ENCODE data around the gene ZBTB45. TPM values are rescaled to one million over a fixed set of nuclear protein-coding genes. Genes with fewer than 3 reads are reported as not detected.

ZBTB45 gene
- total and polyA plus RNA-seq, 2 donors (not counting 3 experiments of a cell fraction or from before 2014, with no cell fraction given) = 17.8 to 21.8 TPM

DNA sequence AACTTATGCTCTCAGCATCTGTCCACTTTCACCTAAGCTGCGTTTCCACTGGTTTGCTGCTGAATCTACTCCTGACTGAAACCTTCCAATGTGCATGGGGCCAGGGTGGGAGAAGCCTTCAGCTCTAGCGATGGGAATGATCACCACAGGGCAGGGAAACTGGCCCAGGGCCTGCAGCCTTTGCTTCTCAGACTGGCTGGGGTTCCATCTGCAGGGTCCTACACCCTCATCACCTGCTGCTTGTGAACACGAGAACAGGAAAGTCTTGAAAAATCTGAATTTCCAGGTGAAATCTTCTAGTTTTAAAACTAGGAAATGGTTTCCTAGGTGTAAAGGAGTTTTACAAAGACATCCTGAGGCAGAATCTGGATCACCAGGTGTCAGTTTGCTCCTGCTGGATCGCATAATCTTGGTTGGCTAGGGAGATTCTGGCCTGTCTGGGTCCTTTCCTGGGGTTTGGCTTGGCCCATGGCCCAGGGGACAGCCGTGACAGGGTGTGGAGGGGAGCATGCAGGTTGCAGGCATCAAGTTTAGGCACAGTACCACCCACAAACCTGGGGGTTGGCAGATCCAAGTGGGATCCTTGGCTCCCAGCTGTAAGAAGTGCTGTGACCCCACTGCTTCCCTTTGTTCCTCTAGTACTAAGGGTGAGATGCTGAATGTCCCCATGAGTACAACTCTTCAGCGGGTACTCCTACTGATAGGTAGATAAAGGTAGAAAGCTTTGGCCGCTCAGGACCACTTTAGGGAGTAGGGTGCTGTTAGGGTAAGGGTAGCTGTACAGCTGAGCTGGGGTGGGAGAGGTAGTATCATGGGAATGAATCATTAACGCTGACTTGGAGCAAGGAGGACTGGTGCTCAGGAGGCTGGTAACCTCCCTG lies 40.6 kb upstream of the ZBTB45 start:
- Histone ChIP-seq H3K4me1 (ENCODE audit: control insufficient read depth, extremely low read depth, insufficient read depth, low read length) (peaks cover 38% of the 10 kb centered on the region), H3K79me2 (ENCODE audit: control insufficient read depth, insufficient read depth, low read length) (peaks cover 23% of the 10 kb centered on the region), H3K9me1 (replicated peaks; ENCODE audit: control insufficient read depth, extremely low read depth, insufficient read depth, low read length) (no peaks in the 10 kb centered on the region), H3K4me2 (ENCODE audit: insufficient read depth, low read length) (peak overlapping the region; percentile 70), H3K9me3 (replicated peaks; ENCODE audit: control insufficient read depth, insufficient read depth, low read length) (no peaks in the 10 kb centered on the region), H3K36me3 (ENCODE audit: control insufficient read depth in 2 of 2, extremely low read depth in 1 of 2, insufficient read depth in 2 of 2, low read length in 2 of 2) (peaks cover 5 to 10% of the 10 kb centered on the region in 2 experiments), H3K9ac (replicated peaks; ENCODE audit: extremely low read depth, insufficient read depth, low read length) (no peak overlapping the region), H3K27ac (ENCODE audit: insufficient read depth, low read depth, low read length) (peak overlapping the region; percentile 83), H4K20me1 (replicated peaks; ENCODE audit: control insufficient read depth, extremely low read depth, insufficient read depth, low read length) (no peaks in the 10 kb centered on the region), H2AFZ (ENCODE audit: low read depth, low read length) (no peak overlapping the region), H3K27me3 (ENCODE audit: control insufficient read depth in 2 of 2, insufficient read depth in 2 of 2, low read length in 2 of 2) (peaks cover 11 to 22% of the 10 kb centered on the region in 2 experiments), H3K4me3 (replicated peaks in 1 of 3; ENCODE audit: insufficient read depth in 1 of 3, low read depth in 1 of 3, low read length in 3 of 3) (peak overlapping the region in 2 of 3 experiments; percentile 57 to 63)
- no TSS peak for BruUV-seq (replicated peaks)
- intact Hi-C loops (cut with micrococcal nuclease) = no loop called here
- no peak for FAIRE-seq
- CTCF ChIA-PET = interaction anchor here (0.7 to 2.2 kb wide), 5 partner anchors 21 to 46 kb away, joined by 3 to 13 read pairs (median 7); partner anchors contain the start of gene ZBTB45
- TF ChIP-seq, protein P1, sequence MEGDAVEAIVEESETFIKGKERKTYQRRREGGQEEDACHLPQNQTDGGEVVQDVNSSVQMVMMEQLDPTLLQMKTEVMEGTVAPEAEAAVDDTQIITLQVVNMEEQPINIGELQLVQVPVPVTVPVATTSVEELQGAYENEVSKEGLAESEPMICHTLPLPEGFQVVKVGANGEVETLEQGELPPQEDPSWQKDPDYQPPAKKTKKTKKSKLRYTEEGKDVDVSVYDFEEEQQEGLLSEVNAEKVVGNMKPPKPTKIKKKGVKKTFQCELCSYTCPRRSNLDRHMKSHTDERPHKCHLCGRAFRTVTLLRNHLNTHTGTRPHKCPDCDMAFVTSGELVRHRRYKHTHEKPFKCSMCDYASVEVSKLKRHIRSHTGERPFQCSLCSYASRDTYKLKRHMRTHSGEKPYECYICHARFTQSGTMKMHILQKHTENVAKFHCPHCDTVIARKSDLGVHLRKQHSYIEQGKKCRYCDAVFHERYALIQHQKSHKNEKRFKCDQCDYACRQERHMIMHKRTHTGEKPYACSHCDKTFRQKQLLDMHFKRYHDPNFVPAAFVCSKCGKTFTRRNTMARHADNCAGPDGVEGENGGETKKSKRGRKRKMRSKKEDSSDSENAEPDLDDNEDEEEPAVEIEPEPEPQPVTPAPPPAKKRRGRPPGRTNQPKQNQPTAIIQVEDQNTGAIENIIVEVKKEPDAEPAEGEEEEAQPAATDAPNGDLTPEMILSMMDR (IDR thresholded peaks at IDR 0.05; ENCODE audit: extremely low read depth in 1 of 2, insufficient read depth in 1 of 2, low read depth in 1 of 2, low read length in 2 of 2) = no peak
- TF ChIP-seq POLR2AphosphoS5 (IDR thresholded peaks at IDR 0.05; ENCODE audit: insufficient read depth, low read depth, low read length) (no peak), JUN (IDR thresholded peaks at IDR 0.05; ENCODE audit: borderline replicate concordance, insufficient read depth, insufficient read length, low read depth) (no peak), MYC (IDR thresholded peaks at IDR 0.05; ENCODE audit: low read depth, low read length) (no peak), FOS (IDR thresholded peaks at IDR 0.05; ENCODE audit: borderline replicate concordance, insufficient read depth, low read length) (no peak)
- TF ChIP-seq, protein P2, sequence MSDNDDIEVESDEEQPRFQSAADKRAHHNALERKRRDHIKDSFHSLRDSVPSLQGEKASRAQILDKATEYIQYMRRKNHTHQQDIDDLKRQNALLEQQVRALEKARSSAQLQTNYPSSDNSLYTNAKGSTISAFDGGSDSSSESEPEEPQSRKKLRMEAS (IDR thresholded peaks at IDR 0.05; ENCODE audit: insufficient read depth, insufficient read length) = no peak
- POLR2A ChIA-PET = interaction anchor here (1.4 kb wide), 1 partner anchor 14 kb away, joined by 3 read pairs; no protein-coding TSS in a partner anchor
- dilution Hi-C loops (cut with MboI; ENCODE audit: extremely low pct_ligation_motif_present, low sequenced_read_pairs) = no loop called here
- DNase-seq (ENCODE audit: low read depth, low spot score) = no peak
